Suppressor macrophage treated with lipopolysaccharide for 1 hour (primary cell): ENCODE measurements around the gene DUSP8.
"Not testable (repeated sequence)": the region's sequence is repeated elsewhere in the genome, so short reads cannot be mapped to it uniquely, and the experiment has no call there.

ENCODE experiments used
- DNase-seq, 3 donors: peaks; one replicate each; pipeline ENCODE4 v3.0.0-alpha.2; 2020 to 2022

Gene DUSP8

DNA sequence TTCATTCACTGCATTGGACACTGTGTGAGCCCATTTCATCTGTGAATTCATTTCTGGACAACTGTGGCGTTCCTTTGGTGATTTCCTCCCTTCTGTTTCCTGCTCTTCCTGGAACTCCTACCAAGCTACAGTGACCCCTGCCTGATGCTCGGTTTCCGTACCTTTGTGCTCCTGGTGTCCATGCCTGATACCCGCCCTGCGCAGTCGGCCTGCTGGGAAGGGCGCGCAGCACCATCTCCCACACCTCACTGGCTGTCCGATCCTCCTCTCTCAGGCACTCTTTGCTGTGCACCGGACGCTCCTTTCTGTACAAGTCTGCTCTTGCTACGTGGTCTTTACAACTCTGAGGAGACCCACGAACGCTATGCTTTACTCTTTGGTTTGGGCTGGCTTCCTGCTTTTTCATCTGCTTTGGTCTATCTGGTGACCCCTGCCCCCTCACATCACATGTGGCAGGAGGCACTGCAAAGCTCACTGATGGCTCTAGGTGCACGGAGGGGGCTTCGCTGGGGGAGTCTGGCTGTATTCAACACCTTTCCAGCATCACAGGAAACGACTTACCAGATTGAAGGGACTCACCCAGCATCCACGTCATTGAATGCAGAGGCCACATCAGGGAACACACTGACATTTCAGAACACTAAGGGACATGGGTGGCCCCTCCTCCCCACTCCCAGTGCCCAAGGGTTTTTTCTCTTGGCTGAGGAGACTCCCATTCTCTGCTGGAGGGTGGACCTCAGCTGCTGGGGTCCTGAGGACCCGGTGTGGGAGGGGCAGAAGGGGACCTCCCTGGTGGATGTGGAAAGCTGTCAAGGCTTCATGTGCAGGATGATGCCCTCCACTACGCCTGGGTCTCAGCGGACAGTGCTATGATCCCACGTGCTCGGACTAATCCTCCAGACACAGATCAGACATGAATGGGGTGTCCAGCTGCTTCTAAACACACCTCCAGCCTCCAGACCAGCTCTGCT lies 58.5 kb downstream of the DUSP8 start:
- no peak for DNase-seq

DNA sequence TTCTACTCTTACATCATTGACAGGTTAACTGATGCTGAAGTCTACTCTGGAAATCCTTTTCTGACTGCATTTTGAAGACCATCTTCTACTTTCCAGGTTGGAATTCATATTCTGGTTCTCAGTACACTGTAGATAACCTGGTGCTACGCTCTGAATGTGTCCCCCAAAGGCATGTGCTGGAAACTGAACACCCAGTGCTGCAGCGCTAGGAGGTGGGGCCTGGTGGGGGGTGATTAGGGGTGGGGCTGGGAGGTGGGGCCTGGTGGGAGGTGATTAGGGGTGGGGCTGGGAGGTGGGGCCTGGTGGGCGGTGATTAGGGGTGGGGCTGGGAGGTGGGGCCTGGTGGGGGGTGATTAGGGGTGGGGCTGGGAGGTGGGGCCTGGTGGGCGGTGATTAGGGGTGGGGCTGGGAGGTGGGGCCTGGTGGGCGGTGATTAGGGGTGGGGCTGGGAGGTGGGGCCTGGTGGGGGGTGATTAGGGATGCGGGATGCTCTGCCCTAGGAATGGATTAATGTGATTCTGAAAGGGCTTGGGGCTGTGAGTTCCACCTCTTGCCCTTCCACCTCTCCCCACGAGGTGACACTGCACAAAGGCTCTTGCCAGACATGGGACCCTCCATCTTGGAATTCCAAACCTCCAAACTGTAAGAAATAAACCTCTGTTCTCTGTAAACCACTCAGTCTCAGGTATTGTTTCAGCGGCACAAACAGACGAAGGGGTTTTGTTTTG lies 59.4 kb downstream of the DUSP8 start:
- not testable (repeated sequence) for DNase-seq

DNA sequence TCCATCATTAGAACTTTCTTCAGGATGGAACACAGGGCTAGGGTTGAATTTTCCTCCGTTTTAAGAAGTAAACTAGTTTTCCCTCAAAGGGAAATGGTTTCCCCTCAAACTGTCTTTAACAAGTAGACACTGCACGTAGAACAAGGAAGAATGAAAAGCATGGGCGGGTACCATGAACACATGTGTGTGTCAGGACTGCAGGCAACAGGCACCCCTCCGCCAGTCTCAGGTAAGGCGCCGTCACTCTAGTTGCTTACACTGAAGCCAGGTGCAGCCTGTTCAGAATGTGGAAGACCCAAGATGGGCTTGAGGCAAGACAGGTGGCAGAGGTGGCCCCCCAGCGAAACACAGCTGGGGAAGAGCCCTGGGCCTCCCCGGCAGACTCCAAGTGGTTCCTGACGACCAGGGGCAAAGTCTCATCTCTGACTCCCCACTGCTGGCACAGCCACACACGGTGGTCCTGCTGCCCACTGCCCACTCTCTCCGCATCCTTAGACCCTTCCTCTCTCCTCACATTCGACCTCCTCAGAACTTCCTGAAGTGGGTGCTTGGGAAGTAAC lies 60.1 kb downstream of the DUSP8 start:
- no peak for DNase-seq

DNA sequence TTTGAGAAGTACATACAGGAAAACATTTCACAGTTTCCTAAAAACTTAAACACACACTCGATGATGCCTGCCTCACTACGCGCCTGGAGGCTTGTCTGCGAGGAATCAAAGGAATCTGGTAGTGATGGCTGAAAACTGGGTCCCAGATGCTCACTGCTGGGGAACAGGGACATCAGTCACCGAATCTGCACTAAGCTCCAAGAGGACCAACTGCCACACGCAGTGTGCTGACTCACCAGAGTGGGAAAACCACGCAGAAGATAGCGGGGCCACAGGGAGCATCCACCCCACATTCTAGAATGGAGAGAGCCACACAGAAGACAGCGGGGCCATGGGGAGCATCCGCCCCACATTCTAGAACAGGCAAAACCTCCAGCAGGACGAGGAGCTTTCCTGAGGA lies 61.1 kb downstream of the DUSP8 start:
- DNase-seq: no peak

DNA sequence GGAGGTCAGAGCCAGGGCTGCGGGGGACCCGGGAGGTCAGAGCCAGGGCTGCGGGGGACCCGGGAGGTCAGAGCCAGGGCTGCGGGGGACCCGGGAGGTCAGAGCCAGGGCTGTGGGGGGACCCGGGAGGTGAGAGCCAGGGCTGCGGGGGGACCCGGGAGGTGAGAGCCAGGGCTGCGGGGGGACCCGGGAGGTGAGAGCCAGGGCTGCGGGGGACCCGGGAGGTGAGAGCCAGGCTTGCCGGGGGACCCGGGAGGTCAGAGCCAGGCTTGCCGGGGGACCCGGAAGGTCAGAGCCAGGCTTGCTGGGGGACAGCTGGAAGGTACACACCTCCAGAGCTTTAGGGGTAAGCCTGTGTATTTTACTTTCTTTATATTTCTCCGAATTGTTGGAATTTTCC lies 61.7 kb downstream of the DUSP8 start:
- DNase-seq: not testable (repeated sequence)

DNA sequence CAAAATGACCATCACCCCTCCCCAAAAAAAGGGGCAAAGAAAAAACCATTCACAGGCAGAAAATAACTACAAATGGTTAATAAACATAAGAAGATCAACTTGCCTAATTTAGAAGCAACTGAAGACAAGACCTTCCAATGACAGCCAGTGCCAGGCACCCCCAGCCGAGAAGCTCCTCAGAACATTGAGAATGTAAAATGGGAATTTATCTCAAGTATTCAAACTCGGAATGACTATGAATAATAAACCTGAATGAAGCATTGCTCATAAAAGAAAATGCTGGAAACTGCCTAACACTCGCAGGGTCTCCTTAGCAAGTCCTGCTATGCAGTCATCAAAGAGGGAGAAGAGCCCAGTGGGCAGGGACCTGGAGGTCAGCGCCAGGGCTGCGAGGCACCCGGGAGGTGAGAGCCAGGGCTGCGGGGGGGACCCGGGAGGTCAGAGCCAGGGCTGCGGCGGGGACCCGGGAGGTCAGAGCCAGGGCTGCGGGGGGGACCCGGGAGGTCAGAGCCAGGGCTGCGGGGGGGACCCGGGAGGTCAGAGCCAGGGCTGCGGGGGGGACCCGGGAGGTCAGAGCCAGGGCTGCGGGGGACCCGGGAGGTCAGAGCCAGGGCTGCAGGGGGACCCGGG lies 62.3 kb downstream of the DUSP8 start:
- DNase-seq: no peak

DNA sequence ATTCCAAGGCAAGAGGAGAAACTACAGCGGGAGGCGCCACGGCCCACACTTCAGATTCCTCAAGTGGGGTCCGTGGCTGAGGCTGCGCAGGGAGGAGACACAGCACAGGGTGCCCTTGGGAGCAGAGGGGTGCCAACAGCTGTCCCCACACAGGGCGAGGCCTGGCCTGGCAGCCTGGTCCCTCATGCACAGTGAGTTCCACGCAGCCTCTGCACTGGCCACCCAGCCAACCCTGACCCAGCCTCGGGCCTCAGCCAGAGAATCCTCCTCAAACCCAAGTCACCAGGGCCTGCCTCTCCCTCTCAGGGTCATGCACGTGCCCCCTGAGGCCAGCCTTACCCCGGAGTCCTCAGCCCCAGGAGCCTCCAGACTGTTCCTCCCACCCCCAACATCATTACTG lies 63.1 kb downstream of the DUSP8 start:
- no peak for DNase-seq

DNA sequence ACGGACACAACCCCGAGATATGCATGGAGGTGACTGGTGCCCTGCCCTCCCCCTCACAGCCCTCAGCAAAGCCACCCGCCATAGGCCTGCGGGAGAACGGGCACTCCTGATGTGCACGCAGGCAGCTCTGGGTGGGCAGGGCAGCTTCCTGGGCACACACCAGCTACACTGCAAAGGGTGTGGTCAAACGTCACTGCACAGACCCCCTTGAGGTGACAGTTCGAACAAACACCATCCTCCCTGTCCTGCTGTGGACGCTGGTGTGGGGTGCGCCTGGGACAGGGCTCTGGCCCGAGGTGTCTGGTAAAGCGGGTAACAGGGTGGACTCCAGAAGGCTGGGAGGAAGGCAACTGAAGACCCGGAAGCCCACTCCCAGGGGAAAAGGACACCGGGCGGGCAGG lies 63.6 kb downstream of the DUSP8 start:
- DNase-seq: no peak

DNA sequence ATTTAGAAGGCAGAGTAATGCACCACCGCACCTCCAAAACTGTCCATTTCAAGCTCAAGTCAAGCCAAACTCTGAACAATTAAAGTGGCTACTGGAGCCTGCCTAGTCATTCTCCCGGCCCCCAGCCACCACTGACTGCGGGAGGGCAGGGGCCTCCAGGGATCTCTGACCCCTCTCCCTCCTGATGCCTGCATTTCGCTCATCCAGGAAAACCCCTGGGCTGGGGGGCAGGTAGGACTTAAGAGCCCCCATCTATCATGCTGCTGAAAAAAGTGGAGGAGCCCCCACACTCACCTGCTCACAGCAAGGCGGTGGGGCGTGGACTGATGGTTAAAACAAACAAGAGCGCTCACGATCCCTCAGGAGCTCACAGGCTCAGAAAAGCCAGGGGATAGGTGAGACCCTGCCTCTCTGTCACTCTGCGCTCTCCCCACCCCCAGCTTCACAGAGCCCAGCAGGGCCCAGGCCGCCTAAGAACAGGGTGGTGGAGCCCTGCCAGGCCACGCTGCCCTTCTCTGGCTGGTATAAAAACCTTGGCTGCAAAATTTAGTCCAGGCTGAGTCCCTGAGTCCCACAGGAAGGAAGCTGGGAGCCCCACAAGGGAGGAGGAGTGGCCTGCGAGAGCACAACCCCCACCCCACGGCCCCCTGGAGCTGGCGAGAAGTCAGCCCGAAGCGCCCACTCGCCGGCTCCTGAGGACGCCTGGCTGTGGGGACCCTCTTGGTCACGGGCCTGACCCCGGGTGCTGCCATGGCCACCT lies 64.5 kb downstream of the DUSP8 start:
- no peak for DNase-seq

DNA sequence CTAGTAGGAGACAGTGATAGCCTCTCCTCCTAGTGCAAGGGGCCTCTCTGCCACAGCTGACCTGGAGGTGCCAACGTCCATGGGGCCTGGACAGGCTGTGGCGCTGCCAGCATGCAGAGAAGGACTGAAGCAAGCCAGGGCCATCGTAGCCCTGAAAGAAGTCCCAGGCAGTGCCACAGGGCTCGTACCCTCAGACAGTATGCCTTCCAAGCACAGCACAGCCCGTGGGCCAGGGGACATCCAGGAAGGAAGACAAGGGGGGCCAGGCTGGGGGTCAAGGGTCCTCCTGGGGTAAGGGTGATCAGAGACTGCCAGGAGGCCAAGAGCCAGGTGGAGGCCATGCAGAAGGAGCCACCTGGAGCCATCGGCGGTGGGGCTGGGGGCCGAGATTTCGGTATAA lies 65.1 kb downstream of the DUSP8 start:
- DNase-seq: no peak

DNA sequence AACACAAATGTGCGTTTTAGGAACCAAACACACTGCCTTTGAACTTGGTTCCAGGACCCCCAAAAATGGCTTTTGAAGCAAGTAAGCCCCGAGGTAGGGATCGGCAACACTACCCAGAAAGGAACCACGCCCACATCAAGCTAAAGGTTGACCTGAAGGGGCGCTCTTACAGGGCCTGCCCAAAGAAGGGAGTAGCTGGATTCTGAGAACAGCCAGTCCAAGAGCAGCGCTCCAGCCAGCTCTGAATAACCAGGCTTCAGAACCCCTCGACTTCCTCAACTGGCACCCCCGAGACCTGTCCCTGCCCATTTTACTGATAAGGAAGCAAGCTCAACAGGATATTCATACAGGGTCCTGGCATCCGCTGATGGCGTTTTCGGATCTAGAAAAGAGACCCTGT lies 66.6 kb downstream of the DUSP8 start:
- DNase-seq: no peak

DNA sequence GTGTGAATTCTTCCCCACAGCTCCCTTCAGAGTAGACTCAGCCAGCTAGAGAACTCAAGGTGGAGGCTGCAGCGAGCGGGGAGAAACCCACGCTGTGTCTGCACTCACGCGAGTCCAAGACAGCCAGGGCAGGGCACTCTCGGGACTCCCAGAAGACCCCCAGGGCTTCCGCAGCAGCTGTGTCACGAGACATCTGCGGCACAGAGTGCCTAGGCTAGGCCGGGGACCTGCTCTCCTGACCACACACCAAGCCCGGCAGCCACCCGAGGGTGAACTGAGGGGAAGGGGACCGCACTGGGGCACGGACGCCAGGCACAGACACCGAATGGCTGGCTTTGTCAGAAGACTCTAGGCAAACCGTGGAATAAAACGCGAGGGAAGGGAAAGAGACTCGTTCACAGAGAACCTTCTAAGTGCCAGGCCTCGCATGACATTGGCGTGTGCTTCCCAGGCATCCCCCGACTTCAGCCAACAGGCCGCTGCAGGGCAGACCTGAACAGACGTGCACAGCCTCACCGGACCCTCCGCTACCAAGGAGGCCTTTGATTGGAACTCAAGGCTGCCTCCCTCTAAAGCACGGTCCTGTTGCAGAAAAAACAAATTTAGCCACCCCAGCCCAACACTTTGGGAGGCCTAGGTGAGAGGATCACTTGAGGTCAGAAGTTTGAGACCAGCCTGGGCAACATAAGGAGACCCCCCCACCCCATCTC lies 67.3 kb downstream of the DUSP8 start:
- DNase-seq: no peak

DNA sequence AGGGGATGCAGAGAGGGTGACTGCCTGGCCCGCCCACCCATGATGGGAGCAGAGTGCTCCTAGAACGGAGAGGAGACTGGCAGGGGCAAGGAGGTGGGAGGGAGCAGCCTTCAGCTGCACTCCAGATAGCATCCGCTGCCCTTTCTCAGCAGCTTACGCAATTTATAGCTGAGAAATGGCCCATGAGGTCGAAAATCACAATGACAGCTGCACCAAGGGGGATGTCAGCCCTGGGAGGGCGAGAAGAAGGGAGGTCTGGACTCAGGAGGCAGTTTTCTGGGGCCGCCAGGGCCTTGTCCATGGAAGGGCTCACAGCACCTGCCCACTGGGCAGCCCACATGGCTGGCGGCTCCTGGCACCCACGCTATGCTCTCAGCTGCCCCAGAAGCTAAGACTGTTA lies 67.9 kb downstream of the DUSP8 start:
- no peak for DNase-seq
